GM12874 (cell line): ENCODE results near the gene CTNNA3.

Experiments used
- TF ChIP-seq, protein P1 (sequence below): IDR thresholded peaks from 2 replicates; pipeline ENCODE4 v1.5.1; 2011; ENCODE audit warnings: low read depth, mild to moderate bottlenecking, control low read depth, low read length, moderate library complexity; ENCODE audit not compliant: insufficient read depth

The CTNNA3 gene

DNA sequence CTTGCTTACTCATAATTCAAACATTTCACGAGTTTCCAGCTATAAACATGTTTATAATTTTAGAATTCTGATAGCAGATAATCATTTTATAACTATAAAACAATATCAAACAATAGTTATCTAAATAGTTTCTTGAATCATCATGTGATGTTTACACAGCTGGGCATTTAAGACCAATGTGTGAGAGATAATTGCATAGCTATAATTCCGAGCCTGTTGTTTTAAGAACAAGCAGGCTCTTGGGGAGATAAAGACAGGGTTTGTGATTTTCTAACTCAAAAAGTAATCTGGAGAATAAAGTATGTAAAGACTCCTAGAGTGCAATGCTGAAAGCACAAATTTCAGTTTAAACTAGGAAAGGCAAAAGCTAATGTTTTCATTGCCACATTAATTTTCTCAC, 439.0 kb downstream of the CTNNA3 start:
- TF ChIP-seq, protein P1, sequence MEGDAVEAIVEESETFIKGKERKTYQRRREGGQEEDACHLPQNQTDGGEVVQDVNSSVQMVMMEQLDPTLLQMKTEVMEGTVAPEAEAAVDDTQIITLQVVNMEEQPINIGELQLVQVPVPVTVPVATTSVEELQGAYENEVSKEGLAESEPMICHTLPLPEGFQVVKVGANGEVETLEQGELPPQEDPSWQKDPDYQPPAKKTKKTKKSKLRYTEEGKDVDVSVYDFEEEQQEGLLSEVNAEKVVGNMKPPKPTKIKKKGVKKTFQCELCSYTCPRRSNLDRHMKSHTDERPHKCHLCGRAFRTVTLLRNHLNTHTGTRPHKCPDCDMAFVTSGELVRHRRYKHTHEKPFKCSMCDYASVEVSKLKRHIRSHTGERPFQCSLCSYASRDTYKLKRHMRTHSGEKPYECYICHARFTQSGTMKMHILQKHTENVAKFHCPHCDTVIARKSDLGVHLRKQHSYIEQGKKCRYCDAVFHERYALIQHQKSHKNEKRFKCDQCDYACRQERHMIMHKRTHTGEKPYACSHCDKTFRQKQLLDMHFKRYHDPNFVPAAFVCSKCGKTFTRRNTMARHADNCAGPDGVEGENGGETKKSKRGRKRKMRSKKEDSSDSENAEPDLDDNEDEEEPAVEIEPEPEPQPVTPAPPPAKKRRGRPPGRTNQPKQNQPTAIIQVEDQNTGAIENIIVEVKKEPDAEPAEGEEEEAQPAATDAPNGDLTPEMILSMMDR: no peak

DNA sequence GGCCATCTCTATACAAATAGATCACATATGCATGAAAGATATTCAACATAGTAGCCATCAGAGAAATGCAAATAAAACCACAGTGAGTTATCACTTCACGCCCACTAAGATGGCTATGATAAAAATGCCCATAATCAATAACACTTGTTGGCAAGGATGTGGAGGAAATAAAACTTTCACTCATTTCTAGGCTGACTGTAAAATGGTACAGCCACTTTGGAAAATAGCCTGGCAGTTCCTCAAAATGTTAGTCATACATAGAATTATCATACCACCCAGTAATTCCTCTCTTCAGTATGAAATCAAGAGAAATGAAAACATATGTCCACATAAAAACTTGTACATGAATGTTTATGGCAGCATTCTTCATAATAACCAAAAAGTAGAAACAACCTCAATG, 445.3 kb downstream of the CTNNA3 start:
- TF ChIP-seq, protein P1: no peak

DNA sequence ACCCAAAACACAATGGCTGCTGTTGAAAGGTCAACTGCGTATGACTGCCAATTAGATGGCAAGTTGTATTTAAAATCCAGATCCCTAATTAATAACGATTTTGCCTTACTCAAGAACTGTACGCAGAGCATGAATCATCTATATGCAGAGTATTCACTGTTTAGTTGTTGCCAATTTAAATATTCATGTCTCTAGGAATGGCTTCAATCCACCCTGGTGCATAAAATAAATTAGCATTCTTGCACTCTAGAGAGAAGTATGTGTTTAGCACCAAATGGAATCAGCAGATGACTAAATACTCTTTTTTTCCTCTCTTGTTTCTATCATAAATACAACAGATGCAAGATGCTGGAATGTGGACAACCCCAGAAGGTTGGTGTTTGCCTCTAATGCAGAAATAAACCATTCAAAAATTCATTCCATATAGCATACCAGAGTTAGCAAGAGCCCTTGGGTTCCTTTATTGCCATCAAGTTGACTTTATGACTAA, 449.9 kb downstream of the CTNNA3 start:
- TF ChIP-seq, protein P1: no peak

DNA sequence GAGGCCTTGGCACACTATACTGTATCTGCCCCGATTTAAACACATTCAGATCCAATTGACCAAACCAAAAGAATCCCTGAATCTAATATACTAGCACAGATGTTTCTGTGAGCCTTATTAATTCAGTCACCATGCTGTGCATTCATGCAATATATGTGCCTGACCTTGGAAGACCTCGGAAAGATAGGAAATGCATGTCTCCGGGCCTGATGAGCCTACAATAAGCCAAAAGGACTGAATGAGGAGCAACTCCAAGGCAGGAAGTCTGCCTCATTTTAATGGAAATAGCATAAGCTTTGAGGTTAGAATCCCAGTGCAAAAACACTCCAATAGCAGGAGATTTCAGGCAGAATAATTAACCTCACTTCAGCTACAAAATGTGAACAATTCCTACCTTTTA, 453.5 kb downstream of the CTNNA3 start:
- TF ChIP-seq, protein P1: no peak

DNA sequence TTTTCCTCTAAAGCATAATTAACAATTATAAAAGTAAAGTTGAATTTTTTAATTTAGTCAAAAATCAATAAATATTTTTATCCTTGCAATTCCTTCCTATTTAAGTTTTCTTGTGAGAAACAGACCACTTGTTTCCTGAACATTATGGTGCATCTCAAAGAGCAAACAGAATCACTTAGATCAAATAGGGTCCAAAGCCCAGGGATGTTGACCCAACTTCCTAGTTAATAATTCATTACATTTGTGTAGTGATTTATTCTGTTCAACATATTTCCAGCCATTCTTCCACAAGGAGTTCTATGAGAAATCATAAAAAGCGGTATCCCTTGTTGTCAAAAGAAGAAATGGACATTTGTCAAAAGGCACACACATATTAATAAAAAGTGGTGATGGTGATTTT, 454.5 kb downstream of the CTNNA3 start:
- TF ChIP-seq, protein P1: no peak

DNA sequence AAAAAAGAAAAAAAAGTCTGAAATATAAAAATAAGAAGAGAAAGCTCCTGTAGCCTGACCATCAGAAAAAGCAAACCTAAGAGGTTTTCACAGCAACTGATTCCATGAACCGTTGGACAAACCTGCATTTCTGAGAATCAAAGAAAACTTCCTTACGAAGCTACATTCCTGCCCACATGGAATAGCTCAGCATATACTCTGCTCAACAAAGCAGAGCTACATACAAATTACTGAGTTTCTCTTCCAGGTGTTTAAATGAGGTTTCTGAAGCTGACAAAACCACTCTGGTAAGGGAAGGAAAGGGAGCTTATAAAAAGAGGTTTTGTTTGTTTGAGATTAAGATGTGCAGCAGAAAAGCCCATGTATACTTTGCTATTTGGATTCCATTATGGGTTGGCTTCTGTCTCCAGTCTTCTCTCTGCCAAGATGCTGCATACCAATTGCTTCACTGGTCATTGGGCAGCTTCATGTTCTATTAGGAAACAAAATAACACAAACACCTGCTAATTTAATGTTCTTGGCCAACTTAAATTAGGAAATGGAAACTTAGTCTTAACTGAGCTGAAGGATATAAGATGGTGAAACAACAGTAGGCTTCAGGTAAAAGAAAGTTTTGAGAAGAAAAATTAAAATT, 456.0 kb downstream of the CTNNA3 start:
- TF ChIP-seq, protein P1: no peak

DNA sequence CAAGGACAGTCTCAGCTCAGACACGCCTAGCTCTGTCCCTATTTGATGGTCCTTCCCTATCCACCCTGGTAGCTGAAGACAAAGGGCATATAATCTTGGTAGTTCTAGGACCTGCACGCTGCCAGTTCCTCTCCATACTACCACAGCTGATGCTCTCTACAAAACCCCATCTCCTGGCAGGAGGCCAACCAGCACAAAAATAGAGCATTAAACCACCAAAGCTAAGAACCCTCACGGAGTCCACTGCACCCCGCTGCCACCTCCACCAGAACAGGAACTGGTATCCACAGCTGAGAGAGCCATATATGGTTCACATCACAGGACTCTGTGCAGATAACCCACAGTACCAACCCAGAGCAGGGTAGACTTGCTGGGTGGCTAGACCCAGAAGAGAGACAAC, 470.8 kb downstream of the CTNNA3 start:
- TF ChIP-seq, protein P1: no peak
